DND-41 (cell line): ENCODE data around the gene NRG2.

Source experiments
- EZH2 ChIP-seq: IDR thresholded peaks from 3 replicates; pipeline ENCODE4 v1.6.1; 2012; ENCODE audit warnings: borderline replicate concordance, low read depth, mild to moderate bottlenecking, moderate library complexity, low read length, inconsistent platforms; ENCODE audit not compliant: severe bottlenecking
- TF ChIP-seq, protein P1 (sequence below): IDR thresholded peaks from 2 replicates; pipeline ENCODE4 v1.5.1; 2012; ENCODE audit warnings: borderline replicate concordance, low read length, moderate library complexity, mild to moderate bottlenecking; ENCODE audit not compliant: poor library complexity, severe bottlenecking; ENCODE audit errors: extremely low read depth

DNA sequence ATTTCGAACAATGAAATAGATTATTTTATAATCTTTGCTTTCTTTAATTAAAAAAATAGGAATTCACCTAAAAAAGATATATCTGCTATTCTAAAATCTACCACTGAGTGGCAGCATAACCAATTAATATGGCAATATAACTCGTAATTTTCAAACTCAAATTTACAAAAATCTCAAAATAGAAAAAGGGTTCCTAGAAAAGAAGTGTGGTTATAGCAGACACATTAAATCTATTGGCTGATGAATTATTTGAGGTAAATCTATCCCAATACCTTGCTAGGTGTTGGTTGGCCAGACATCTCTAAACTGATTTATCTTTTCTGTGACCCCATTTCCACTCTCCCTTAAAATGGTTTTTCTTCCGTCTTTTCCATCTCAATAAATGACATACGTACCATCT is 30.2 kb upstream of the NRG2 start:
- TF ChIP-seq, protein P1, sequence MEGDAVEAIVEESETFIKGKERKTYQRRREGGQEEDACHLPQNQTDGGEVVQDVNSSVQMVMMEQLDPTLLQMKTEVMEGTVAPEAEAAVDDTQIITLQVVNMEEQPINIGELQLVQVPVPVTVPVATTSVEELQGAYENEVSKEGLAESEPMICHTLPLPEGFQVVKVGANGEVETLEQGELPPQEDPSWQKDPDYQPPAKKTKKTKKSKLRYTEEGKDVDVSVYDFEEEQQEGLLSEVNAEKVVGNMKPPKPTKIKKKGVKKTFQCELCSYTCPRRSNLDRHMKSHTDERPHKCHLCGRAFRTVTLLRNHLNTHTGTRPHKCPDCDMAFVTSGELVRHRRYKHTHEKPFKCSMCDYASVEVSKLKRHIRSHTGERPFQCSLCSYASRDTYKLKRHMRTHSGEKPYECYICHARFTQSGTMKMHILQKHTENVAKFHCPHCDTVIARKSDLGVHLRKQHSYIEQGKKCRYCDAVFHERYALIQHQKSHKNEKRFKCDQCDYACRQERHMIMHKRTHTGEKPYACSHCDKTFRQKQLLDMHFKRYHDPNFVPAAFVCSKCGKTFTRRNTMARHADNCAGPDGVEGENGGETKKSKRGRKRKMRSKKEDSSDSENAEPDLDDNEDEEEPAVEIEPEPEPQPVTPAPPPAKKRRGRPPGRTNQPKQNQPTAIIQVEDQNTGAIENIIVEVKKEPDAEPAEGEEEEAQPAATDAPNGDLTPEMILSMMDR, result peak; percentile 67
- TF ChIP-seq EZH2, result no peak
